GM10847 (cell line): ENCODE measurements around the gene UROC1.

Experiments used
- POLR2A ChIP-seq: IDR thresholded peaks from 2 replicates; pipeline ENCODE4 v1.6.1; 2011; ENCODE audit not compliant: insufficient read length; ENCODE audit errors: extremely low read depth

UROC1 gene

DNA sequence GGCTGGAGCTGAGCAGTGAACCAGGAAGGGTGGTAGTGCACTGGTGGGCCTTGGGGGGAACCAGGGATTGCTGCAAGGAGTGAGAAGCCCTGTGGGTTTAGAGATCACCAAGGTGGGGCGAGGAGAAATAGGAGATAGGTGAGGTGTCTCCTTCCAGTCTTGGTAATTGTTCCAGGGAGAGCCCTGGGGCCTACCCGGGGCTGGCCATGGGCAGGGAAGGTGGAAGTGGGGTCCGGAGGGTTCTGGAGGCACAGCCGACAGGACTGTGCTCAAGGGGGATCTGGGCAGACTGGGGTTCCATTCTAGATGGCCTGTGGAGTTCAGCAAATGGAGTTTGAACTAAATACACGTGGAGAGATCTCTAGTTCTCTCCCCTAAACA is 10.8 kb upstream of the UROC1 start:
- TF ChIP-seq POLR2A, result no peak

DNA sequence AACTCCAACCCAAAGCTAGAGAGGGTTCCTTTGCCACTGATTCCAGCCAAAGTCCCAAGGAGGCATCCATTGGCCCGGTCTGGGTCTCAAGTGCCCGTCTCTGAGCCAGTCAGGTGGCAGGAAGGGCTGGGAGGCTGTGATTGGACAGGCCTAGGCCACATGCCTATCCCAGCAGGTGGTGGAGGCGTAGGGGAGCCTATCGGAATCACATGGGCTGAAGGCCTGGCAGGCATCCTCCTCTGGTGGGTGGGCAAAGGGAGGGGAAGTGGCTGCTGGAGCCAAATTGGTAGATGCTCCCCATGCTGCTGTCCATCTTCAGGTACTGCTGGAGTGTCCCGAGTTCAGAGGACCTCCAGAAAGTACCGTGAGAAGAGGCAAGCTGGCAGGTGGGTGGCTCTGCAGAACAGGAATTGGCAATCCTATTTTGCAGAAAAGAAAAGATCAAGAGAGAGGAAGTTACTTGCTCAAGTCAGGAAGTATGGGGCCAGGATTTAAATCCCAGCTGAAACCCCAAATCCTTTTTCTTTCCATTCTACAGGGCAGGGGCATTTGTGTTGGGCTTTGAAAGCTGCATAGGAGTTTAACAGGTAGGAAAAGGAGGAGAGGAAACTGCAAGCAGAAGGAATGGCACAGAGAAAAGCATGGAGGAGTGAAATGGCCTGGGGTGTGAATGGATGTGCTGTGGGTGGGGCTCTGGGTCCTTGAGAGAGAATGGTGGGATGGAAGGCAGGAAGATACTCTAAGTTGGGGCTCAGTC is 10.1 kb upstream of the UROC1 start:
- TF ChIP-seq POLR2A, result no peak

DNA sequence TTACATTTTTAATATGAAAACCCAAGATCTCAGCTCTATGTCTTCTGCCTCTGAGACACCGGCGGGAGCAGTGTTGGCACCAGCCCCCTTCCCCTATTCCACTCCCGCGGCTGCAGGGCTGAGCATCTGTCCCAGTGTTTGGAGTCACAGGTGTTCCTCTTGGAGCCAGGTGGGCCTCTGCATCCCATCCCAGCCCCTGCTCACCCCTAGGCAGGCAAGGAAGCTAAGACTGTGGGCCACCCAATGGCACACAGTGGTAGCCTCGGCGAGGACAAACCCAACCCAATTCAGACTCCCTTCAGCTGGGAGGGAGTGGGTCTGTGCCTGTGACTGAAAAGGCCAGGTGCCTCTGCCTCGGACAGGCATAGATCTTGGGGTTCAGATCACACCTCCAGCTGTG is 9.4 kb upstream of the UROC1 start:
- no peak for TF ChIP-seq POLR2A

DNA sequence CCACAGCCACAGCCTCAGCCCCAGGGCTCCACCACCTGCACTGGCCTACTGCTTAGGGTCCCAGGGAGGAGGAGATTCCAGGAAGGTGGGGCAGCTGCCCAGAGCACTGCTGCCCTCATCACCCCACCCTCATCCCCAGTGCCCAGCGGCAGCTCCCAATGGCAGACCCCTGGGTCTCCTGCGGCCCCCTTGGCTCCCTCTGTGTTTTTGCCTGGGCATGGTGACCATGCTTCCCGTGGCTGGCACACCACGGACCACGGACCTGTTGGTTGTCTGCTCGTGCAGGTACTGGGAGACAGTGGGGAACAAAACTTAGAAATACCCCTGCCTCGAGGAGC is 9.1 kb upstream of the UROC1 start:
- TF ChIP-seq POLR2A, result no peak

DNA sequence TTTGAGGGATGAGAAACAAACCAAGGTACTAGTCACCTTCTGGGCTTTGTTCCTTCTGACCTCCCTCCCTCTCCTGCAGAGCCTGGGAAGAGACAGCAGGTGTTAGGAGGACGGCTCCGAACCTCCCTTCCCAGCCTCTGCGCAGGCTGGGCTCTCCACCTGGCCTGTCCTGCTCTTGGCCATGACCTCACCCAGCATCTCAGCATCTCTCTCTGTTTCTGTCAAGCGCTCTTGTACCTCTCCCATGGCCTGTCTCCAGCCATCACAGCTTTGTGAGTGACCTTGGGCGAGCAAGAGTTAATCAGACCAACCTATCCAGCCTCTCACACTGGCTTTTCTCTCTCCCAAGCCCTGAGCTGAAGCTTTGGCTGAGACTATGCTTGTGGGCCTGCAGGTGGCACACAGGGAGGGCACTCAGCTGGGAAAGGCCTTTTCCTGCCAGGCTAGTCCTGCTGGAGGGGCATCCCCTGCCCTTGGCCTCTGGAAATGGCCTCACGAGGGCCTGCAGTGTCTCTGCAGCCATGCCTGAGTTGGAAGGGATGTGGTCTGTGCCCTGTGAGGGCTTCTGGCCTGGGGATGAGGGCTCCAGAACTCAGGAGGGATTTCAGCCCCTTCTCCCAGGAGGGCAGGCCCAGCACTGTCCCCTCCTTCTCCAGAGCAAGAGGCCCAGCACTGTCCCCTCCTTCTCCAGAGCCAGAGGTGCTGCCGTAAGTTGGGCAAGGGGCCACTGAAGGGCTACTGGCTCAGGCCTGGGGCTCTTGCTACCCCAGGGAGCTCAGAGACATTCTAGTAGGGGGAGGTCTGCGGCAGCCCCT is 8.5 kb upstream of the UROC1 start:
- TF ChIP-seq POLR2A, result no peak

DNA sequence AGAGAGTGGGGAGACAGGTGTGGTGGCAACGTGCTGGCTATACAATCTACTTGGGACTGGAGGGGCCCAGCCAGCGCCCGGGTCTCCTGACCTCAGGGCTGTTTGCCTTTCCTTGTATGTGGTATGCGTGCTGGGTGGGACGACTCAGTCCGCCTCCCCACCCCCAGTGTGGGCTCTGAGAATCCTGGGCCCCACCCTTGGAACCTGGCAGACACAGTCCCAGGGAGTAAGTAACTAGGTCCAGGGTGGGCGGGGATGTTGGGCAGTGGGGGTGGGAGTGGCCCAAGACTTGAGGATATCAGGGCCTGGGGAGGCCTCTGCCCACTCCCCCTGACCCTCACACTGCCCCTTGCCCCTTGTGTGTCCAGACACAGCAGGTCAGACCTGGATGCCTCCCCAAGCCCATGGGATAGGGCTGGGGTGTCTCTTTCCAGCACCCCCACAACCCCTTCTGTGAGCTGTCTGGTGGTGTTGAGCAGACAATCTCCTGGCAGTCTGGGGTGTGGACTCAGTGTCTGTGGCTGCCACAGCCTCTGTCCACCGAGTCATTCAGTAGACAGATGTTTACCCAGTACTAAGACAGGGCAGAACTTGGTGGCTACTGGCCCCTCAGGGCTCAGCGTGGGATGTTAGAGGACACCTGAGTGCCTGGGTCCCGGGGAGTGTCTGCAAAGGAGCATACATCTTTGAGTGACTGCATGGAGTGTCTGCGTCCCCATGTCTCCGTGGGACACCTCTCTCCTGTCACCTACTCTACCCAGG is 7.7 kb upstream of the UROC1 start:
- no peak for TF ChIP-seq POLR2A

DNA sequence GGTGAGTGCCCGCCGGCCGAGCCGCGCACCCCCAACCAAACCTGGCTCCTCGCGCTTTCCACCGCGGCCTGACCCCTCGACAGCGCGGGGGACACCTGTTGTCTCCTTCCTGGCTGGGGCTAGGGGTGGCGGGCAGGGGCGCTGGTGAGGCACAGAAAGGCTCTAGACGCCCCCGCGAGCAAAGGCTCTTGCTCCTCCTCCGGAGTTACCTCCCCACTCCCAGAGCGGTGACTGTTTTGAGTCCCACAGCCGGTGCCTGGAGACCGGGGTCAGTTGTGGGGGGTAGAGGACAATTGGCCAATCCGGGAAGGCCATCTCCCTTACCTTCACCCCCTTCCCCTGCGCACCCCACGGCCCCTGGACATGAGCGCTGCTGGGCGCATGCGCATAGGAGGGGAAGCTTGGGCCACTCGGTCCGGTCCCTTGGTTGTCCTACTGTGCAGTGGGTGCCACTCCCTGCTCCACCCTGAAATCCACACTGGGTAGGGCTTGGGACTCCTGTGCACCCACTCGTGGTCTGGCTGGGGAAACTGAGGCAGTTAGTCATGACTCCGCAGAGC is 6.9 kb upstream of the UROC1 start:
- no peak for TF ChIP-seq POLR2A

DNA sequence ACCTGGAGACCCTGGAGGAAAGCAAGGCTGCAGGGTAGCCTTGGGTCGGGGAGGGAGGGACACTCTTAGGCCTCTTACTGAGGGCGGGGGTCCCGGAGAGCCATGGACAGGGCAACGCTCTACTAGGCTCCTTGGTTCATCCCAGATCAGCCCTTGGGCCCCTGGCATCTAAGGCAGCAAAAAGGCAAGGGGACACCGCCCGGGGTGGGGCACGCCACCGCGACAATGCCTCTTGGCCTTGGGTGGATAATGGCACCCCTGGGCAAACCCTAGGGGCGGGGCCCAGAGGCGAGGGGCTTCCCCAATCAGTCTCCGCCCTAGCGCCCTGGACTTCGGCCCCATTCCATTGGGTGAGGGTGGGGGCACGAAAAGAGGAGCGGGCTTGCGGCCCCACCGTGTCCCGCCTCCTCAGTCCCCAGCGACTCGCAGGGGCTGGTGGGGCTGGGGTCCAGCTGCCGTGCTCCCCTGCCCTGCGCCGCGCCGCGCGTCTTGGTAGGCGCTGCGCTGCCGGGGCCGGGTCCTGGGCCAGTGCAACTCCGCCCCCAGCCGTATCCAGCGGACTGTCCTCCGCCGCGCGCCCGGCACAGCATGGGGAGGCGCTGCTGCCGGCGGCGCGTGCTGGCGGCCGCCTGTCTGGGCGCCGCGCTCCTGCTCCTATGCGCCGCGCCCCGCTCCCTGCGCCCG is 6.3 kb upstream of the UROC1 start, which contains the start of gene CHST13:
Gene CHST13 (plus strand): TSS at position 411 of the 684 bp plus-strand sequence. CDS start 178 bp downstream, at position 589.
- no peak for TF ChIP-seq POLR2A

DNA sequence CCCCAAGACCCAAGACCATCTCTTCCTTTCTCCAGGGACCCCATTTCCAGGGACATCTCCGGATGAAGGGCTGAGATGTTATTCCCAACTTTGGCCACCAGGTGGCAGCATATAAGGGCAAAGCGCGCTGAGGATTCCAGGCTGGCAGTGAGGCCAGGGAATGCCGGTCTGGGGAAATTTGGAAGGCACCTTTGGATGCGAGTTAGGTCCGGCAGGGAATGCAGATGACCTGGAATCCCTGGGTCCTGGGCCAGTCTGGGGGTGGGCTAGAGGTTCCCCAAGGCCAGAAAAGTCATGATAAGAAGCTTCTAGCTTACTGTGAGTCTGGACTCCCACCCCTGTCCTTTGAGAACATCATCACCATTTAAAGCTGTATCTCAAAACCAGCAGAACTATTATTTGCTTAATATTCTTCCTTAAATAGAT is 4.8 kb upstream of the UROC1 start:
- no peak for TF ChIP-seq POLR2A

DNA sequence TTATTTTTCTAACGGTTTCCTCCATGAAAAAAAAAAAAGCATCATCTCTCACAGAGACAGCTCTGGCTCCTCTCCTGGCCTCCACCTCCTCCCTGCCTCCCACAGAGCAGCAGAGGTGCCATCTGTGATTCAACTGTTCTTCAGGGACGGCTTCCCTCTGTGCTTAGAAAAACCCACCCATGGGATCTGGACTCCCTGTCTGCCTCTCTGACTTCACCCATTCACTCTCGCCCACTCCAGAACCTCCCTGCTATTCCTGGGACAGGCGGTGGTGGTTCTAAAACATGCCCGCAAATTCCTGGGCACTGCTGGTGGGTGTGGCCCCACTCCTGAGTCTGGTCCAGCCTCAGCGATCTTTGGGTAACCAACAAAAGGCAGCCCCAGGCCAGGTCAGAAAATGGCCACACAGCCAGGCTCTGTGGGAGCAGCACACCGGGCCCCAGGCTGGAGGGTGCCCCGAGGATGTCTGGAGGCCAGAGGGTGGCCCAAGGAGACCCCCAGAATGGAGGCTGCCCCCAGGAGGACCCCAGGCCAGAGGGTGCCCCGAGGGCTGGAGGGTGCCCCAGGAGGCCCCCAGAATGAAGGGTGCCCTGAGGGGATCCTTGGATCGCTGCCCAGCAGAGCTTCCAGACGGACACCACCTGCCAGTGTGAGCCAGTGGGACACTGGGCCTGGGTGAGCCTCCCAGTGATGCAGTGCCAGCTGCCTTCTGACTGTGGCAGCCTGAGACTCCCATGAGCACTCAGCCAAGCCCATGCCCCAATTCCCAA is 3.7 kb upstream of the UROC1 start:
- no peak for TF ChIP-seq POLR2A

DNA sequence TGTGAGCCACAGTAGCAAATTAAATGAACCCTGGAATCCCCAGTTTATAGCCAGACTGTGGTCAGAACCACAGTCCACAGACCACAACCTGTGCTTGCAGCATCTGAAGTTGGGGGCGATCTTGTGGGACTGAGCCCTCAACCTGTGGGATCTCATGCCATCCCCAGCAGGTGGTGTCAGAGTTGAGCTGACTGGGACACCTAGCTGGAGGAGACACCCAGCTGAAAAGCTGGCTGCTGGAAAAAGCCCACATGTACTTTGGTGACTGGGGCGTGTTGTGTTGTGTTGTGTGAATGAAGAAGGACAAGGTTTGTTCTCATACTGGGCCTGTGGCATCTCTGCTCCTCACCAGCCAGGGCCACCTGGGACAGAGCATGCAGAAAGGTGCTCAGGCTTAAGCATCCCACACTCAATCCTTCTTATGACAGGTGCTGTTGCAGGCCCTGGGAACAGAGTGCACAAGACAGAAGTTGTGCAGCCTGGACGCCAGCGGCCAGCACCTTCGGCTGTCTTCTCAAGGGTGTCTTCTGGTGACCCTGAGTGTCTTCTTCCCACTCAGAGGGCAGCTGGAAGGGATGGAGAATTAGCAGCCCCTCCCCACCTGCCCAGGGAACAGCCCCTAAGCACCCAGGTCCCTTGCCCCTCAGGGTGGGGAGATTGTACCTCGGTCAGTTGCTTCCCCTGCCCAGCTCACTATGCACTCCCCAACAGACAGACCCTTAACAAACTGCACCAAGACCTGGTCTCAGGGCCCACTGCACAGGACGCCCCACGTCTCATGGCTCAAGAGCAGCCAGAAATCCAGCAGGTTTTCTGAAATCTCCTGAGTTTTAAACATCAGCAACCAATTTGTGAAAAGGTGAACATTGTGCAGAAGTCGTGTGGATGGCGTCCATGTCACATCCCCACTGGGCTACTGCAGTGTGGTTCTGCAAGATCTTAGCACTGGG is 2.2 kb upstream of the UROC1 start:
- TF ChIP-seq POLR2A, result no peak

DNA sequence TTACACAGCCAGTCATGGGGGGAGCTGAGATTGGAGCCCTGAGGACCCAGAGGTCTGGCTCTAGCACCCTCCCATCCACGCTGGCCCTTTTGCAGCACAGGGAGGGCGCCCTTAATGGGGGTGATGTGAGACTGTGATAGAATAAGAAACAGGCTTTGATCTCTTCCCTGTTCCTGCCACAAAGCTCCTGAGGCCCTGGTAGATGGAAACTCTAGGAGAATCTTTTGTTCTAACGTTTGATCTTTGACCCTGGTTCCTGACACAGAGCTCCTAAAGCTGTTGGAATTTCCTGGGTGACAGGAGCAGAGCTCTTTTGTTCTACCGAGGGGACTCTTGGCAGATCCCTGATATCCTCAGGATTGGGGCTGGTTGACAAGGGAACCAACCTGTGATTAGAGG is 1.2 kb upstream of the UROC1 start:
- no peak for TF ChIP-seq POLR2A
